RWPE1 (cell line): ENCODE data around the gene UCK2.

ENCODE experiments used
- CTCF ChIA-PET: fragments of 350-600 bp; sonication (Branson Sonifier 250); formaldehyde crosslinking; extraction: SDS; loops from one replicate; lab custom pipeline; 2021; lab: Yijun Ruan, JAX
- POLR2A ChIA-PET: fragments of 400-600 bp; formaldehyde crosslinking; extraction: SDS; loops from one replicate; lab custom pipeline; 2020; ENCODE audit warnings: antibody characterized with exemption; ENCODE audit not compliant: low non-redundant PET; lab: Yijun Ruan, JAX
- DNase-seq: peaks from one replicate; pipeline ENCODE4 v3.0.0; 2012; ENCODE audit warnings: low spot score
- H3K27ac ChIP-seq: fragments of 450-650 bp; 2 replicates; pipeline ENCODE4 v1.5.1; 2017
- CTCF ChIP-seq: fragments of 450-650 bp; conservative IDR thresholded peaks from 2 replicates; pipeline ENCODE4 v1.5.1; 2017; ENCODE audit warnings: low read depth, mild to moderate bottlenecking

Gene UCK2

GRCh38 chr1:165875171-165875570 is 47.8 kb downstream of the UCK2 start:
- no peak for TF ChIP-seq CTCF
- ChIA-PET CTCF (no interaction called here), POLR2A (no interaction called here)
- DNase-seq, result no peak
- no peak overlapping the region for H3K27ac ChIP-seq

GRCh38 chr1:165875604-165876003 is 48.2 kb downstream of the UCK2 start:
- ChIA-PET POLR2A (no interaction called here), CTCF (no interaction called here)
- no peak for TF ChIP-seq CTCF
- H3K27ac ChIP-seq, result no peak overlapping the region
- DNase-seq, result no peak

GRCh38 chr1:165876121-165876520 is 48.7 kb downstream of the UCK2 start:
- no peak for DNase-seq
- ChIA-PET CTCF (no interaction called here), POLR2A (no interaction called here)
- TF ChIP-seq CTCF, result no peak
- no peak overlapping the region for H3K27ac ChIP-seq

GRCh38 chr1:165877411-165877810 is 50.0 kb downstream of the UCK2 start:
- no peak for DNase-seq
- CTCF ChIA-PET, result no interaction called here
- POLR2A ChIA-PET, result no interaction called here
- H3K27ac ChIP-seq, result no peak overlapping the region
- TF ChIP-seq CTCF, result no peak

GRCh38 chr1:165877940-165878556 is 50.6 kb downstream of the UCK2 start:
- TF ChIP-seq CTCF, result no peak
- ChIA-PET POLR2A (no interaction called here), CTCF (no interaction called here)
- DNase-seq, result no peak
- H3K27ac ChIP-seq, result no peak overlapping the region

- ChIA-PET CTCF (no interaction called here), POLR2A (no interaction called here)
- no peak for TF ChIP-seq CTCF
- DNase-seq, result no peak
- no peak overlapping the region for H3K27ac ChIP-seq
These were observed 52.5 kb downstream of the UCK2 start for GRCh38 chr1:165879946-165880345.

- no peak for TF ChIP-seq CTCF
- ChIA-PET POLR2A (no interaction called here), CTCF (no interaction called here)
- no peak overlapping the region for H3K27ac ChIP-seq
- DNase-seq, result no peak
These were observed 53.6 kb downstream of the UCK2 start for GRCh38 chr1:165880993-165881392.
